K562 (cell line): Measurements from ENCODE around the gene ZMYND8. TPM values are rescaled to one million over a fixed set of nuclear protein-coding genes. Genes with fewer than 3 reads are reported as not detected.

Experiments used
- CSDE1 ChIP-seq, 2 experiments: fragments of 450-650 bp; IDR thresholded peaks; 2 replicates each; pipeline ENCODE4 v1.6.1; 2016; ENCODE audit warnings: mild to moderate bottlenecking in 1 of 2
- DIDO1 ChIP-seq: fragments of 450-650 bp; IDR thresholded peaks from 2 replicates; pipeline ENCODE4 v1.6.1; 2016; ENCODE audit warnings: low read depth, missing biosample characterization, missing genetic modification characterization
- DMBX1 ChIP-seq: fragments of 250-450 bp; sonication (Bioruptor Pico); IDR thresholded peaks from 2 replicates; pipeline ENCODE4 v1.8.0; 2022; ENCODE audit warnings: inconsistent platforms, mild to moderate bottlenecking, moderate library complexity, borderline replicate concordance
- ELF1 ChIP-seq: fragments of 200-800 bp; sonication (Bioruptor generic); IDR thresholded peaks from 2 replicates; pipeline ENCODE4 v1.6.1; 2016; ENCODE audit warnings: missing genetic modification characterization, missing compliant biosample characterization
- EWSR1 ChIP-seq: fragments of 450-650 bp; IDR thresholded peaks from 2 replicates; pipeline ENCODE4 v1.6.1; 2018; ENCODE audit warnings: borderline replicate concordance, mild to moderate bottlenecking, low read depth, moderate library complexity; ENCODE audit not compliant: partially characterized antibody
- HDAC2 ChIP-seq: fragments of 450-650 bp; IDR thresholded peaks from 2 replicates; pipeline ENCODE4 v1.6.1; 2016; ENCODE audit warnings: mild to moderate bottlenecking
- MAFF ChIP-seq: IDR thresholded peaks from 2 replicates; pipeline ENCODE4 v1.6.1; 2012; ENCODE audit warnings: low read length, improper control_type of control experiment
- MEF2D ChIP-seq: conservative IDR thresholded peaks from 2 replicates; pipeline ENCODE4 v1.6.1; 2016; ENCODE audit warnings: low read depth, missing genetic modification characterization, missing compliant biosample characterization
- PATZ1 ChIP-seq: fragments of 250-450 bp; sonication (Bioruptor Pico); IDR thresholded peaks from 2 replicates; pipeline ENCODE4 v1.5.0; 2020; ENCODE audit warnings: mild to moderate bottlenecking, borderline replicate concordance
- PHB ChIP-seq: fragments of 250-450 bp; sonication (Bioruptor Pico); IDR thresholded peaks from 2 replicates; pipeline ENCODE4 v1.5.0; 2021
- SMAD4 ChIP-seq: fragments of 250-450 bp; sonication (Bioruptor Pico); conservative IDR thresholded peaks from 2 replicates; pipeline ENCODE4 v1.8.0; 2021; ENCODE audit warnings: inconsistent platforms, mild to moderate bottlenecking, moderate library complexity
- SMARCE1 ChIP-seq: fragments of 450-650 bp; IDR thresholded peaks from 2 replicates; pipeline ENCODE4 v1.7.1; 2016; ENCODE audit warnings: mild to moderate bottlenecking
- YBX1 ChIP-seq: fragments of 450-650 bp; IDR thresholded peaks from 2 replicates; pipeline ENCODE4 v1.7.1; 2016; ENCODE audit warnings: mild to moderate bottlenecking
- ZC3H11A ChIP-seq: IDR thresholded peaks from 2 replicates; pipeline ENCODE4 v1.6.1; 2012; ENCODE audit warnings: low read depth, low read length, improper control_type of control experiment
- ZFP1 ChIP-seq: fragments of 450-650 bp; formaldehyde crosslinking; IDR thresholded peaks from 2 replicates; pipeline ENCODE4 v1.4.0; 2020; ENCODE audit warnings: mild to moderate bottlenecking, mixed read lengths
- ZKSCAN3 ChIP-seq: fragments of 250-450 bp; sonication (Bioruptor Pico); IDR thresholded peaks from 2 replicates; pipeline ENCODE4 v1.4.0; 2020
- ZNF12 ChIP-seq: sonication (generic); formaldehyde crosslinking; IDR thresholded peaks from 2 replicates; pipeline ENCODE4 v1.4.0; 2020; ENCODE audit warnings: mild to moderate bottlenecking, missing genetic modification reagents
- ZNF282 ChIP-seq: sonication (generic); formaldehyde crosslinking; IDR thresholded peaks from 2 replicates; pipeline ENCODE4 v1.8.1; 2023; ENCODE audit warnings: missing genetic modification reagents
- ZNF589 ChIP-seq: fragments of 200-800 bp; sonication (Bioruptor generic); IDR thresholded peaks from 2 replicates; pipeline ENCODE4 v1.6.1; 2016; ENCODE audit warnings: low read depth, missing genetic modification characterization, missing compliant biosample characterization
- polyA plus RNA-seq, 8 experiments: library from polyadenylated mRNA; depleted of rRNA in 4 of 8; stranded (reverse) in 5 of 8; unstranded in 3 of 8; fragments of >200 nt; fragmentation: Nextera tagmentation in 2 of 8; fragmentation: Illumina TruSeq in 1 of 8; extraction: Ambion mirVana in 2 of 8; extraction: Trizol in 1 of 8; gene quantifications; 2 replicates each; pipeline versions ENCODE4 v1.2.1 to v1.2.3, GENCODE V29; 2011 to 2014; ENCODE audit warnings: inconsistent platforms in 1 of 8, missing spikeins in 1 of 8
- total RNA-seq, 7 experiments: library from RNA; depleted of rRNA in 6 of 7; stranded (reverse); fragments of >200 nt in 6 of 7; fragmentation: Illumina TruSeq in 2 of 7; extraction: Trizol in 2 of 7; gene quantifications; 2 replicates each; pipeline versions ENCODE4 v1.2.1 to v1.2.3, GENCODE V29; 2011 to 2021; ENCODE audit warnings: low replicate concordance in 1 of 7
- TF ChIP-seq, protein P1 (sequence below): fragments of 250-450 bp; sonication (Bioruptor Pico); IDR thresholded peaks from 2 replicates; pipeline ENCODE4 v1.5.0; 2021; ENCODE audit warnings: mild to moderate bottlenecking, moderate library complexity
- TF ChIP-seq, protein P2 (sequence below): IDR thresholded peaks from 3 replicates; pipeline ENCODE4 v1.6.1; 2011; ENCODE audit warnings: borderline replicate concordance, mild to moderate bottlenecking, moderate library complexity; ENCODE audit not compliant: insufficient read length; ENCODE audit errors: extremely low read depth

Gene ZMYND8
- total and polyA plus RNA-seq, 9 of the 15 experiments (the other 6 are each of a cell fraction or from before 2014, with no cell fraction given) = 31.8 to 148 (median 71.9) TPM

- no peak for TF ChIP-seq PATZ1 (CRISPR knock-in tag)
- TF ChIP-seq DMBX1 (CRISPR knock-in tag) = peak; percentile 72; the same call in 1 of the 2 replicates
- TF ChIP-seq MAFF = no peak
- TF ChIP-seq, protein P1, sequence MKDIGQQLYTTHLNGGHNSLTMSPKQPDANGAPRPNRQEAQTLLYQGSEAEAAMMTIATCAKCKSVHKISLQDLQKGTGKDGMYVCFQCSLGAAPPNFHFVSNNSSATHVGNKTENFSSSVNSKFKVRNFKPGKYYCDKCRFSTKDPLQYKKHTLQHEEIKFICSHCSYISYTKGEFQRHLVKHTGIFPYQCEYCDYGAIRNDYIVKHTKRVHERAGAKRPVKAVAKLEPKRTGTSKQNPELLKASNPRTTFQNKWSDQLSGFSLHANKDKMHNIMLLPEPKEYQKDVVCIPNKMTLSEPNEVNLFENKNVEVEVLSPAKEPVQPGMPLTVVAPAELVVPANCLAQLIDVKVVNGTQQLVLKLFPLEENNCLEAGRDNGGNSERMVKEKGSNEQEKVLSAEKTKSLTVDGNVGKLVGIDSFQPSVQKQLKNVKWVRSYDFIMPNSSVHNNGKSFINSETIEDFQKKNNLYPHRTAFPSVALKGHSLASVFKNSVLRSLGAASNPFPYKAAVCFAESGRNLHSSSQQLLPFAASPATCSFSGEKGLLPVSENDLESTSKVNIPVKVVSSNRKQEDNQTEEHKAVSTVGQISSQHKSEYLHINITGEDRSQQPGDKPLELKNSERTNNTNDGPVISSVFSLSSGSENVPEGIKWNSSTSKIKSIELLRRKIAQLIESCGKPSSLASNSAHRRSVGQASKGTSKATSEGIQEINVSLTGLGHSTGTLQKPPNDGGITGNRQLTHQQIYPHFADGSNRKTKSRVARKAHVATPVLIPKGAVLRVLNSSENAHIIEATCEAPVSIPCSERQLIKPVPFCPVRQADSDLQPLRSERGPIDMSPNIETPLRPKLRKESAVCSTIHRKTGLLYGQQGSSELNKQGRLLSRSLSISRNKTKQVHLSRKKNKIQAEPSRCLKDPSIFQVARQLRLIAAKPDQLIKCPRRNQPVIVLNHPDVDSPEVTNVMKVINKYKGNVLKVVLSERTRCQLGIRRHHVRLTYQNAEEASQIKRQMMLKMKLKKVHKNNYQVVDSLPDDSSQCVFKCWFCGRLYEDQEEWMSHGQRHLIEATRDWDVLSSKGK (CRISPR knock-in tag) = no peak
- no peak for TF ChIP-seq ZNF589 (CRISPR knock-in tag)
- no peak for TF ChIP-seq ZFP1 (CRISPR knock-in tag)
- 0 out of 2 replicates have a peak, but pooled peaks have one; percentile 20 for TF ChIP-seq MEF2D (tag)
- TF ChIP-seq ZC3H11A = no peak
- TF ChIP-seq ZNF12 (CRISPR knock-in tag) = no peak
- peak; percentile 32 for TF ChIP-seq SMAD4 (CRISPR knock-in tag)
- no peak for TF ChIP-seq HDAC2
- TF ChIP-seq, protein P2, sequence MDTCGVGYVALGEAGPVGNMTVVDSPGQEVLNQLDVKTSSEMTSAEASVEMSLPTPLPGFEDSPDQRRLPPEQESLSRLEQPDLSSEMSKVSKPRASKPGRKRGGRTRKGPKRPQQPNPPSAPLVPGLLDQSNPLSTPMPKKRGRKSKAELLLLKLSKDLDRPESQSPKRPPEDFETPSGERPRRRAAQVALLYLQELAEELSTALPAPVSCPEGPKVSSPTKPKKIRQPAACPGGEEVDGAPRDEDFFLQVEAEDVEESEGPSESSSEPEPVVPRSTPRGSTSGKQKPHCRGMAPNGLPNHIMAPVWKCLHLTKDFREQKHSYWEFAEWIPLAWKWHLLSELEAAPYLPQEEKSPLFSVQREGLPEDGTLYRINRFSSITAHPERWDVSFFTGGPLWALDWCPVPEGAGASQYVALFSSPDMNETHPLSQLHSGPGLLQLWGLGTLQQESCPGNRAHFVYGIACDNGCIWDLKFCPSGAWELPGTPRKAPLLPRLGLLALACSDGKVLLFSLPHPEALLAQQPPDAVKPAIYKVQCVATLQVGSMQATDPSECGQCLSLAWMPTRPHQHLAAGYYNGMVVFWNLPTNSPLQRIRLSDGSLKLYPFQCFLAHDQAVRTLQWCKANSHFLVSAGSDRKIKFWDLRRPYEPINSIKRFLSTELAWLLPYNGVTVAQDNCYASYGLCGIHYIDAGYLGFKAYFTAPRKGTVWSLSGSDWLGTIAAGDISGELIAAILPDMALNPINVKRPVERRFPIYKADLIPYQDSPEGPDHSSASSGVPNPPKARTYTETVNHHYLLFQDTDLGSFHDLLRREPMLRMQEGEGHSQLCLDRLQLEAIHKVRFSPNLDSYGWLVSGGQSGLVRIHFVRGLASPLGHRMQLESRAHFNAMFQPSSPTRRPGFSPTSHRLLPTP = no peak
- TF ChIP-seq SMARCE1 = no peak
- no peak for TF ChIP-seq CSDE1 (IDR thresholded peaks at IDR 0.05)
- no peak for TF ChIP-seq YBX1
- TF ChIP-seq ZNF282 (CRISPR knock-in tag) = no peak
- no peak for TF ChIP-seq PHB (CRISPR knock-in tag)
- TF ChIP-seq ELF1 (tag) = no peak
- TF ChIP-seq EWSR1 = no peak
- peak; percentile 14; the same call in 1 of the 2 replicates for TF ChIP-seq DIDO1 (tag)
- no peak for TF ChIP-seq ZKSCAN3 (CRISPR knock-in tag)
Observed at GRCh38 chr20:47396762-47397476, 40.4 kb upstream of the ZMYND8 start (continued).
